Measurements from ENCODE around the gene RAB14. TPM values are rescaled to one million over a fixed set of nuclear protein-coding genes. Genes with fewer than 3 reads are reported as not detected.

RAB14 gene
- total RNA-seq, 3 donors from 2014 or later (not counting 1 experiment from before 2014, with no cell fraction given): 46.2 to 67.6 (median 57.3) TPM

DNA sequence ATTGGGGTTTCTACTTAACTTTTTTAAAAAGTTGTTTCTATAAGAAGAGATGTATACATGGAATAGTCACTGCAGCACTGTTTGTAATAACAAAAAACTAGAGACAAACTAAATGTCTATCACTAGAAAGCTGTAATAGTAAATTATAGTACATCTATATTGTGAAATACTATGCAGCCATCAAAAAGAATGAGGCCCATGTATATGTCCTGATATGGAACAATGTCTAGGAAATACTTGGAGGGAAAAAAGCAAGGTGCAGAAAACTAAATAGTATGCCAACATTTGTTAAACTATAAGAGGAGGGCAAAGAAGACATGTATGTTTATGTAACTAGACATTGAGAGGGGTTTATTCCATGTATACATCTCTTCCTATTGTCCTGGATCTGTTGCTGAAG lies 2.9 kb upstream of the RAB14 start:
- no peak for TF ChIP-seq CTCF (IDR thresholded peaks at IDR 0.05)
- H3K27me3 Mint-ChIP-seq (ENCODE audit: low read depth in 2 of 2): no peaks in the 10 kb centered on the region
- H3K4me1 ChIP-seq (ENCODE audit: control insufficient read depth, insufficient read depth, low read length): peaks cover 26% of the 10 kb centered on the region
- ATAC-seq (no peak), DNase-seq (no peak)
- no peaks in the 10 kb centered on the region for H3K27me3 ChIP-seq (ENCODE audit: control insufficient read depth, insufficient read depth, low read length)
- H3K4me3 Mint-ChIP-seq: no peak overlapping the region
- H3K4me3 ChIP-seq (ENCODE audit: low read length): no peak overlapping the region
- H3K36me3 ChIP-seq (ENCODE audit: control insufficient read depth, insufficient read depth, low read length): no peaks in the 10 kb centered on the region
- H3K9me3 ChIP-seq (ENCODE audit: control insufficient read depth, insufficient read depth, low read length): no peaks in the 10 kb centered on the region
- H3K36me3 Mint-ChIP-seq: no peaks in the 10 kb centered on the region
- H3K9me3 Mint-ChIP-seq: no peaks in the 10 kb centered on the region
- H3K27ac Mint-ChIP-seq: no peak overlapping the region
- intact Hi-C loops (cut with micrococcal nuclease): loop anchor here (5.0 kb wide), 3 partner anchors 82 to 492 kb away; partner anchors contain the start of gene MEGF9
- H3K4me1 Mint-ChIP-seq: peaks cover 35 to 41% of the 10 kb centered on the region in 2 donors
- no peak overlapping the region for H3K27ac ChIP-seq (ENCODE audit: low read length)

DNA sequence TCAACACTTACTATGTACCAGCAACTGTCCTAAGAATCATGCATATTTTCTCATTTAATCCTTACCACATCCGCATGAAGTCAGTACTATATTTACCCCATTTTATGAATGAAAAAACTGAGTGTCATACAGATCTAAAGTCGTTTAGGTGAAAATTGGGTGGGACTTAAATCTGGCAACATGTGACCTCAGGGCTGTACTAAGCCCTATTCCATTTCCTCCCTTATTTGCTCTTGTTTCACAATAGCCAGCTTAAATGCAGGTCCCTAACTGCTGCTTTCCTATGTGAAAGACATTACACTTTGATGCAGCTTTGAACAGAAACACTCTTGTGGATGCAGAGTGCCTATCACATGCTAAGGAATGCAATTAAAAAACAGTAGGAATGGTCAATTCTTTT lies 2.5 kb upstream of the RAB14 start:
- ATAC-seq: no peak
- intact Hi-C loops (cut with micrococcal nuclease): loop anchor here (5.0 kb wide), 3 partner anchors 82 to 492 kb away; partner anchors contain the start of gene MEGF9

DNA sequence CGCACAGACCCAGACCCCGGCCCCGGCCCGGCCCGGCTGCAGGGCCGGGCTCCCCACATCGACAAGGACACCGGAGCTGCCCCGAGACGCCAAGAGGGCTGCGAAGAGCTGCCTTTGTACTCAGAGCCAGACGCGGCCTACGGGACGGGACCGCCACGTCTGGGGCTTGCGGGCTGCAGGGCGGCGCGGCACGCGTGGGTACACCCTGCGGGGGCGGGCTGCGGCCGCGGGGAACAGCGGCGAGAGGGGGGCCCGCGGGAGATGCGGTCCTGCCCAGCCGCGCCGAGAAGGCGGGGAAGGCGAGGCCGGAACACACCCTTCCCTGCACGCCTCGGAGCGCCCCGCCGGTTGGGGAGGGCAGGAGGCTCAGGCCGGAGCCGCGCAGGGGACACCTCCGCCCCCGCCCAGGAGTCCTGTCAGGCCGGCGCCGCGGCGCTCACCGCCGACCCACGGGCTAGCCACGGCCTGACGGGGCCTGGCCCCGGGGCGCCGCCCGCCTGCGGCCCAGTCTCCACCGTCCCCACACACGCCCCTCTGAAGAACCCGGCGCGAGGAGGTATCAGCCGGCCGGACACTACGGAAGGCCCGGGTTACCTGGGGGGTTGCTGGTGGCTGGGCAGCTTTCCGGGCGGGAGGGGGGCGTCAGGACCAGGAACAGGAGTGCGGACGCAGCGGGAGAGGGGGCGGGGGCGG lies 478 bp downstream of the RAB14 start:
- under 1% methylated on average over 77 of the region's 81 CpGs for WGBS (ENCODE audit: insufficient coverage)
- no peaks in the 10 kb centered on the region for H3K27me3 ChIP-seq (ENCODE audit: control insufficient read depth, insufficient read depth, low read length)
- Mint-ChIP-seq H3K9me3 (no peaks in the 10 kb centered on the region), H3K4me1 (peaks cover 53 to 57% of the 10 kb centered on the region in 2 donors), H3K4me3 (peak overlapping the region; percentile 94), H3K27me3 (ENCODE audit: low read depth in 2 of 2) (no peaks in the 10 kb centered on the region), H3K27ac (peak overlapping the region; percentile 89 to 94), H3K36me3 (no peaks in the 10 kb centered on the region)
- peak; percentile 22 to 34 (median 27) for ATAC-seq
- H3K9me3 ChIP-seq (ENCODE audit: control insufficient read depth, insufficient read depth, low read length): no peaks in the 10 kb centered on the region
- peak overlapping the region; percentile 92 for H3K27ac ChIP-seq (ENCODE audit: low read length)
- H3K4me3 ChIP-seq (ENCODE audit: low read length): peak overlapping the region; percentile 96
- intact Hi-C loops (cut with micrococcal nuclease): loop anchor here (2.0 to 5.0 kb wide), 4 partner anchors 79 to 489 kb away; partner anchors contain the start of genes CNTRL and MEGF9
- no peak for TF ChIP-seq CTCF (IDR thresholded peaks at IDR 0.05)
- peaks cover 22% of the 10 kb centered on the region for H3K4me1 ChIP-seq (ENCODE audit: control insufficient read depth, insufficient read depth, low read length)
- peak; percentile 57 to 65 for DNase-seq
- no peaks in the 10 kb centered on the region for H3K36me3 ChIP-seq (ENCODE audit: control insufficient read depth, insufficient read depth, low read length)

More for the DNA sequence above, 2.5 kb upstream of the RAB14 start:
- Histone ChIP-seq H3K36me3 (ENCODE audit: control insufficient read depth, insufficient read depth, low read length) (no peaks in the 10 kb centered on the region), H3K4me3 (ENCODE audit: low read length) (no peak overlapping the region), H3K9me3 (ENCODE audit: control insufficient read depth, insufficient read depth, low read length) (no peaks in the 10 kb centered on the region), H3K4me1 (ENCODE audit: control insufficient read depth, insufficient read depth, low read length) (peaks cover 26% of the 10 kb centered on the region), H3K27me3 (ENCODE audit: control insufficient read depth, insufficient read depth, low read length) (no peaks in the 10 kb centered on the region), H3K27ac (ENCODE audit: low read length) (no peak overlapping the region)
- TF ChIP-seq CTCF (IDR thresholded peaks at IDR 0.05): no peak
- Mint-ChIP-seq H3K36me3 (no peaks in the 10 kb centered on the region), H3K27me3 (ENCODE audit: low read depth in 2 of 2) (no peaks in the 10 kb centered on the region), H3K4me3 (no peak overlapping the region), H3K27ac (no peak overlapping the region), H3K9me3 (no peaks in the 10 kb centered on the region), H3K4me1 (peaks cover 40 to 46% of the 10 kb centered on the region in 2 donors)
- 70% methylated on average over 2 of the region's 2 CpGs for WGBS (ENCODE audit: insufficient coverage)
- DNase-seq: no peak
